Bronchial epithelial cell (primary cell): ENCODE data around the gene TENM4. TPM values are rescaled to one million over a fixed set of nuclear protein-coding genes. Genes with fewer than 3 reads are reported as not detected.

Experiments used
- DNase-seq: peaks from one replicate; pipeline ENCODE4 v3.0.0-alpha.2; 2010; ENCODE audit warnings: low read depth
- FAIRE-seq: peaks from 2 replicates; lab custom pipeline; 2011; peaks lifted over from hg19 to GRCh38; lab: Jason Lieb, UNC
- H3K27me3 ChIP-seq: 2 replicates; pipeline ENCODE4 v1.5.1; 2011; ENCODE audit warnings: low read length; ENCODE audit not compliant: control insufficient read depth, insufficient read depth
- H3K36me3 ChIP-seq: 2 replicates; pipeline ENCODE4 v1.5.1; 2011; ENCODE audit warnings: low read length; ENCODE audit not compliant: control insufficient read depth, insufficient read depth
- H3K4me3 ChIP-seq: 2 replicates; pipeline ENCODE4 v1.5.1; 2011; ENCODE audit warnings: mild to moderate bottlenecking, low read depth, low read length, control low read depth
- CTCF ChIP-seq: IDR thresholded peaks from 2 replicates; pipeline ENCODE4 v1.5.1; 2011; ENCODE audit warnings: mild to moderate bottlenecking, moderate library complexity, low read length, control low read depth, inconsistent platforms; ENCODE audit not compliant: insufficient read depth, severe bottlenecking
- total RNA-seq: library from RNA; depleted of rRNA; stranded (reverse); fragments of >200 nt; gene quantifications from 2 replicates; pipeline ENCODE4 v1.2.1, GENCODE V29; 2014

TENM4 gene
- total RNA-seq, 1 donor from 2014 or later = 6.1 TPM

DNA sequence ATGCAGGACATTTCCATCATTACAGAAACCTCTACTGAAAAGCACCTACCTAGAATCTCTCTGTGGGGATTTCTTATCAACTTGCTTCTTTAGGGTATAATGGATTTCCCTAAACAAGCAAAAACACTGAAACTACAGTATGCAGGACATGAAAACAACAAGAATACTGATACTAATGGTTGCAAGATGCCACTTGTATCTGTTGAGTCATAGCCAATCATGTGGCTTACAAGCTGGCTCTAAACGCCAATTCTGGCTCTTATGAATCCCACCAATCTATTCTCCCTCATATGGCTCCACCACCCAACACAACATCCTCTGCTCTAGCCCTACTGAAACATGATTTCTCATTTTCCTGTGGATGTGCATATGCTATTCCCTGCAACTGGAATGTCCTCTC lies 22.6 kb downstream of the TENM4 start:
- FAIRE-seq = peak; percentile 52
- no peak for TF ChIP-seq CTCF

DNA sequence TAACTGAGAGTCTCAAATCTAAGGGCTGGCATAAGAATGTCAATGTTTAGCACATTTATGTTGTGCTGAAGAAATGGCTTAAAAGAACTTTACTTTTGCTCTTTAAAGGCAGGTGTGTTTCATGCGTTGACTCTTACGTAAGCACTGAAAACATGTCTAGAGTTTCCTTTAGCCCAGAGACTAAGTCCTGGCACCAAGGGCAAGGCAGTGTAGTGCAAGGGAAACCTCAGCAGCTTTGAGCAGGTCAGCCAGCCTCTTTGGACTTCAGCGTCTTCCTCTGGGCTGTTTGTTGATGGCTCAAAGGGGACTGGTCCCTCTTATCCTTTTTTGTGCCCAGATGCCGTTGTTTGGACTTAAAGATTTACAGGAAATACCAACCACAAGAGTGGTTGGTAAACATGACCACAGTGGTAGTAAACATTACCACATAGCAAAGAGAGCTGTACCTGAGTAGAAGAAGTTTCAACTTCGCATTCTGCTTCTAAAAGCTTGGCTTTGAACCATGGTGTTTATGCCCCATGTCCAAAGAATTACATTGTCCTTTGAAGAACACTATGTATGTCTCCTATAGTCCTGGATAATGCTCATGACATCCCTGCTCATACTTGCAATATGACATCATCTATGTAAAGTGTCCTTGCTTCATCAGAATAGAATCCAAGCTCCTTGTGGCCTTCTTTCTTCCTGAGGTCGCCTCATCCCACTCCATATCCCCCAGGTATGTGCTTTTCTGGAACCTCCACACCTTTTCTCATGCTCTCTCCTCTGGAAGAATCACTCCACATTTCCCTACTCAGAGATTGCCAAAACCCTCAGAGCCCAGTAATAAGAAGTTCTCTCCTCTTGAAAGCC lies 23.5 kb downstream of the TENM4 start:
- H3K4me3 ChIP-seq = no peak overlapping the region
- no peaks in the 10 kb centered on the region for H3K36me3 ChIP-seq
- FAIRE-seq = peak; percentile 88
- no peaks in the 10 kb centered on the region for H3K27me3 ChIP-seq
- DNase-seq = peak; percentile 61
- TF ChIP-seq CTCF = no peak

More for the DNA sequence above, 22.6 kb downstream of the TENM4 start:
- H3K4me3 ChIP-seq = no peak overlapping the region
- DNase-seq = peak; percentile 86
- no peaks in the 10 kb centered on the region for H3K27me3 ChIP-seq
- H3K36me3 ChIP-seq = no peaks in the 10 kb centered on the region

DNA sequence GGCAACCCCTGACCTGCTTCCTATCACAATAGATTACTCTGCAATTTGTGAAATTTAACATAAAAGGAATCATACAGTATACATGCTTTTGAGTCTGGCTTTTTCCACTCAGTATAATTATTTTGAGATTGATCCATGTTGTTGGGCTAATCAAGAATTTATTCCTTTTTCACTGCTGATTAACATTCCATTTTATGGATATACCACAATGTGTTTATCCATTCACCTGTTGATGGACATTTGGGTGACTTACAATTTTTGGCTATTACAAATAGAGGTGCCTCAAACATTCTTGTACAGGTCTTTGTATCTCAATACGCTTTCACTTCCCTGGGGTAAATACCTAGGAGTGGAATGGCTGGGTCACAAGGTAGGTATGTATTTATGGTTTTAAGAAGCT lies 24.9 kb downstream of the TENM4 start:
- Histone ChIP-seq H3K27me3 (no peaks in the 10 kb centered on the region), H3K4me3 (no peak overlapping the region), H3K36me3 (no peaks in the 10 kb centered on the region)
- no peak for DNase-seq
- FAIRE-seq = no peak
- TF ChIP-seq CTCF = no peak

DNA sequence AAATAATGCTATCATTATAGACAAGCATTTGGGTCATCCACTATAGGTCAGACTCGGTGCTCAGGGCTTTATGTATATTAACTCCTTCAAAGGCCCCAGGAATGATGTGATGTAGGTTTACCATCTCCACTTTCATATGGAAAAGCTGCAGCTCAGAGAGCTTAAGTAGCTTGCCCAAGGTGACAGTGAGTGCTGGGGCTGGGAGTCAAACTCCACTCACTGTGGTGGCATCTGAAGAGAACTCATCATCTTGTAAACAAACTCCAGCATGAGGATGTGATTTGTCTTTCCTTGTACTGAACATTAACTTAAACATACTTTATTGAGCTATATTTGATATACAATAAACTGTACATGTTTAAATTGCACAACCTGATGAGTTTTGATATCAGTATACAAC lies 25.4 kb downstream of the TENM4 start:
- no peak for TF ChIP-seq CTCF

GRCh38 chr11:79414644-79415317 lies 26.0 kb downstream of the TENM4 start:
- no peak for TF ChIP-seq CTCF
- DNase-seq = peak; percentile 79
- H3K4me3 ChIP-seq = no peak overlapping the region
- H3K27me3 ChIP-seq = no peaks in the 10 kb centered on the region
- H3K36me3 ChIP-seq = no peaks in the 10 kb centered on the region
- FAIRE-seq = no peak

More for the DNA sequence above, 25.4 kb downstream of the TENM4 start:
- Histone ChIP-seq H3K27me3 (no peaks in the 10 kb centered on the region), H3K36me3 (no peaks in the 10 kb centered on the region), H3K4me3 (no peak overlapping the region)
- DNase-seq = no peak
- no peak for FAIRE-seq
